Breast epithelium (tissue), 3 donors: ENCODE results near the gene AVPR1B.

Source experiments
- POLR2A ChIP-seq: fragments of 450-650 bp; IDR thresholded peaks from one replicate; pipeline ENCODE4 v1.6.1; 2016; ENCODE audit warnings: antibody characterized with exemption, mild to moderate bottlenecking, moderate library complexity
- TF ChIP-seq, protein P1 (sequence below), 3 donors: fragments of 450-650 bp; IDR thresholded peaks; one replicate each; pipeline ENCODE4 v1.5.1; 2016 to 2017; ENCODE audit warnings: antibody characterized with exemption in 3 of 3, mild to moderate bottlenecking in 3 of 3, moderate library complexity in 3 of 3

DNA sequence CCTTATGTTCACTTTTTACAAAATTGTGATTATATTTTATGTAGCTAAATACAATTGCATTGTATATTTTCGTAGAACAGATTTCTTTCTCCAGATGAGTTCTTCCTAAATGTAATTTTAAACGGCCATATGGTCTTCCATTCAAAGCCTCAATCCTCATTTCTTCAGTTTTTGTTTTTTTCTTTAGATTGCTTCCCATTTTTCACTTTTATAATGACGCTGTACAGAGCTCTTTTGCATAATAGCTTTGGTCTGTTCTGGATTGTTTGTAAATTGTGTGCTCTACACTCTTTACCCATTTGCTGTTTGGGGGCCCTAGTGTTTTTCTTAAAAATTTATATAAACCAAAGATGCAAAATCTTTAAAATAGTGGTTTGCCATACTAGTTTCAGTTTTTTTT is 27.8 kb downstream of the AVPR1B start:
- TF ChIP-seq, protein P1, sequence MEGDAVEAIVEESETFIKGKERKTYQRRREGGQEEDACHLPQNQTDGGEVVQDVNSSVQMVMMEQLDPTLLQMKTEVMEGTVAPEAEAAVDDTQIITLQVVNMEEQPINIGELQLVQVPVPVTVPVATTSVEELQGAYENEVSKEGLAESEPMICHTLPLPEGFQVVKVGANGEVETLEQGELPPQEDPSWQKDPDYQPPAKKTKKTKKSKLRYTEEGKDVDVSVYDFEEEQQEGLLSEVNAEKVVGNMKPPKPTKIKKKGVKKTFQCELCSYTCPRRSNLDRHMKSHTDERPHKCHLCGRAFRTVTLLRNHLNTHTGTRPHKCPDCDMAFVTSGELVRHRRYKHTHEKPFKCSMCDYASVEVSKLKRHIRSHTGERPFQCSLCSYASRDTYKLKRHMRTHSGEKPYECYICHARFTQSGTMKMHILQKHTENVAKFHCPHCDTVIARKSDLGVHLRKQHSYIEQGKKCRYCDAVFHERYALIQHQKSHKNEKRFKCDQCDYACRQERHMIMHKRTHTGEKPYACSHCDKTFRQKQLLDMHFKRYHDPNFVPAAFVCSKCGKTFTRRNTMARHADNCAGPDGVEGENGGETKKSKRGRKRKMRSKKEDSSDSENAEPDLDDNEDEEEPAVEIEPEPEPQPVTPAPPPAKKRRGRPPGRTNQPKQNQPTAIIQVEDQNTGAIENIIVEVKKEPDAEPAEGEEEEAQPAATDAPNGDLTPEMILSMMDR (IDR thresholded peaks at IDR 0.05) = no peak
- TF ChIP-seq POLR2A = no peak
